WTC11 (cell line): ENCODE data around the gene FLOT2. TPM values are rescaled to one million over a fixed set of nuclear protein-coding genes. Genes with fewer than 3 reads are reported as not detected.

ENCODE experiments used
- ATAC-seq: fragments of 200-7000 bp; cut with Tn5 transposase; 2 replicates; pipeline ENCODE4 v1.10.0; 2021; ENCODE audit warnings: mild to moderate bottlenecking, moderate library complexity
- CTCF ChIA-PET: fragments of 300-600 bp; sonication (Branson Sonifier 250); formaldehyde crosslinking; loops from one replicate; lab custom pipeline; 2021; ENCODE audit warnings: antibody characterized with exemption; lab: Charles Lee
- POLR2A ChIA-PET: fragments of 350-600 bp; sonication (Branson Sonifier 250); formaldehyde crosslinking; loops from one replicate; lab custom pipeline; 2021; ENCODE audit warnings: antibody characterized with exemption; lab: Charles Lee
- DNase-seq: peaks from one replicate; pipeline ENCODE4 v3.0.0; 2021; ENCODE audit warnings: low spot score
- H3K27ac Mint-ChIP-seq: 2 replicates; pipeline ENCODE4 v1.8.0; 2021; ENCODE audit warnings: mixed read lengths
- H3K27me3 Mint-ChIP-seq: 2 replicates; pipeline ENCODE4 v1.8.0; 2021; ENCODE audit warnings: low read depth, mild to moderate bottlenecking, moderate library complexity, mixed read lengths
- H3K36me3 Mint-ChIP-seq: 2 replicates; pipeline ENCODE4 v1.8.0; 2021; ENCODE audit warnings: mixed read lengths
- H3K4me1 Mint-ChIP-seq: 2 replicates; pipeline ENCODE4 v1.8.0; 2022; ENCODE audit warnings: mixed read lengths
- H3K4me3 Mint-ChIP-seq: 2 replicates; pipeline ENCODE4 v1.8.0; 2021; ENCODE audit warnings: mild to moderate bottlenecking, moderate library complexity, mixed read lengths
- H3K9me3 Mint-ChIP-seq: 2 replicates; pipeline ENCODE4 v1.8.0; 2021; ENCODE audit warnings: mixed read lengths
- CTCF ChIP-seq: fragments of 200-600 bp; IDR thresholded peaks from 2 replicates; pipeline ENCODE4 v1.8.0; 2022; ENCODE audit warnings: antibody characterized with exemption
- E2F1 ChIP-seq: sonication (generic); formaldehyde crosslinking; IDR thresholded peaks from 2 replicates; pipeline ENCODE4 v1.8.0; 2022; ENCODE audit warnings: mild to moderate bottlenecking, missing genetic modification reagents
- FOXJ3 ChIP-seq: sonication (generic); formaldehyde crosslinking; IDR thresholded peaks from 2 replicates; pipeline ENCODE4 v1.9.0; 2021; ENCODE audit warnings: missing genetic modification reagents, mild to moderate bottlenecking, borderline replicate concordance
- MAX ChIP-seq: sonication (generic); formaldehyde crosslinking; IDR thresholded peaks from 2 replicates; pipeline ENCODE4 v1.8.0; 2022; ENCODE audit warnings: mild to moderate bottlenecking, missing genetic modification reagents
- PRRX2 ChIP-seq: fragments of 250-450 bp; sonication (Bioruptor Pico); IDR thresholded peaks from 2 replicates; pipeline ENCODE4 v1.8.0; 2021; ENCODE audit warnings: mild to moderate bottlenecking
- ZNF317 ChIP-seq: sonication (generic); formaldehyde crosslinking; IDR thresholded peaks from 2 replicates; pipeline ENCODE4 v1.8.1; 2023; ENCODE audit warnings: low read depth, mild to moderate bottlenecking, moderate library complexity, missing genetic modification reagents, borderline replicate concordance
- ZNF512 ChIP-seq: sonication (generic); formaldehyde crosslinking; IDR thresholded peaks from 2 replicates; pipeline ENCODE4 v1.8.1; 2022; ENCODE audit warnings: missing genetic modification reagents, borderline replicate concordance
- ZNF671 ChIP-seq: fragments of 250-450 bp; sonication (Bioruptor Pico); IDR thresholded peaks from 2 replicates; pipeline ENCODE4 v1.8.0; 2021; ENCODE audit warnings: mild to moderate bottlenecking
- total RNA-seq: library from RNA; stranded (reverse); gene quantifications from 3 replicates; pipeline ENCODE4 v1.2.3, GENCODE V29; 2021
- TF ChIP-seq, protein P1 (sequence below): sonication (generic); formaldehyde crosslinking; IDR thresholded peaks from 2 replicates; pipeline ENCODE4 v1.8.1; 2023; ENCODE audit warnings: mild to moderate bottlenecking, missing genetic modification reagents
- TF ChIP-seq, protein P2 (sequence below): fragments of 250-450 bp; sonication (Bioruptor Pico); IDR thresholded peaks from 2 replicates; pipeline ENCODE4 v1.8.0; 2021; ENCODE audit warnings: mild to moderate bottlenecking
- TF ChIP-seq, protein P3 (sequence below): sonication (generic); formaldehyde crosslinking; IDR thresholded peaks from 2 replicates; pipeline ENCODE4 v1.8.1; 2022; ENCODE audit warnings: low read depth, mild to moderate bottlenecking, moderate library complexity, missing genetic modification reagents, borderline replicate concordance

FLOT2 gene
- total RNA-seq, 1 experiment from 2014 or later: 139 TPM

GRCh38 chr17:28917465-28917864, 19.9 kb upstream of the FLOT2 start:
- no peak overlapping the region for H3K4me3 Mint-ChIP-seq
- no peak for TF ChIP-seq ZNF671 (CRISPR knock-in tag)
- TF ChIP-seq ZNF512 (CRISPR knock-in tag): no peak
- no peak for DNase-seq
- H3K36me3 Mint-ChIP-seq: peaks cover 90% of the 10 kb centered on the region
- ATAC-seq: no peak
- H3K27ac Mint-ChIP-seq: 0 out of 2 replicates have a peak overlapping the region, but pooled peaks have one; percentile 44
- no peaks in the 10 kb centered on the region for H3K4me1 Mint-ChIP-seq
- ChIA-PET CTCF (interaction anchor here (1.5 to 2.1 kb wide), 3 partner anchors 14 to 198 kb away, joined by 4 to 27 read pairs (median 6); partner anchors contain the start of gene DHRS13), POLR2A (interaction anchor here (0.9 kb wide), 1 partner anchor 21 kb away, joined by 3 read pairs; no protein-coding TSS in a partner anchor)
- H3K9me3 Mint-ChIP-seq: no peaks in the 10 kb centered on the region
- no peaks in the 10 kb centered on the region for H3K27me3 Mint-ChIP-seq

DNA sequence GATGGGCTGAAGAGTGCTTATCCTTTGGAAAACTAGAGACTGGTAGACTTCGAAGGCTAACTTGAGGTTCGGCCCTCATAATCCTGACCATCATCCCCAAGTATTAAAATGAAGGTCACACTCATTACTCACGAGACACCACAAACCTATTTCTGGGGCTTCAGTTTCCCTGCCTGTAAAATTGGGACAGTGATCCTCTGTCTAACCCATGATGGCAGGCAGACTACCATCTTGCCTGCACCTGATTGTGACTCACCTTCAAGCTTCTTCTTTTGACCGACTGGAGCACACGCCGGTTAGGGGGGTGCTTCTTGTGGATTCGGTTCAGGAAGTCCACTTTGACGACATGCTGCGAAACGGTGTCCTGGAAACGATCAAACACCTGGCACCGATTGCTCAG, 19.5 kb upstream of the FLOT2 start:
- Mint-ChIP-seq H3K27me3 (no peaks in the 10 kb centered on the region), H3K4me1 (no peaks in the 10 kb centered on the region), H3K27ac (0 out of 2 replicates have a peak overlapping the region, but pooled peaks have one; percentile 44), H3K4me3 (no peak overlapping the region), H3K36me3 (peaks cover 91% of the 10 kb centered on the region), H3K9me3 (no peaks in the 10 kb centered on the region)
- DNase-seq: no peak
- TF ChIP-seq CTCF: no peak
- no peak for ATAC-seq
- CTCF ChIA-PET: interaction anchor here (0.8 to 2.4 kb wide), 11 partner anchors 9 to 200 kb away, joined by 3 to 27 read pairs (median 4); partner anchors contain the start of gene DHRS13
- POLR2A ChIA-PET: interaction anchor here (0.9 kb wide), 1 partner anchor 20 kb away, joined by 3 read pairs; no protein-coding TSS in a partner anchor

DNA sequence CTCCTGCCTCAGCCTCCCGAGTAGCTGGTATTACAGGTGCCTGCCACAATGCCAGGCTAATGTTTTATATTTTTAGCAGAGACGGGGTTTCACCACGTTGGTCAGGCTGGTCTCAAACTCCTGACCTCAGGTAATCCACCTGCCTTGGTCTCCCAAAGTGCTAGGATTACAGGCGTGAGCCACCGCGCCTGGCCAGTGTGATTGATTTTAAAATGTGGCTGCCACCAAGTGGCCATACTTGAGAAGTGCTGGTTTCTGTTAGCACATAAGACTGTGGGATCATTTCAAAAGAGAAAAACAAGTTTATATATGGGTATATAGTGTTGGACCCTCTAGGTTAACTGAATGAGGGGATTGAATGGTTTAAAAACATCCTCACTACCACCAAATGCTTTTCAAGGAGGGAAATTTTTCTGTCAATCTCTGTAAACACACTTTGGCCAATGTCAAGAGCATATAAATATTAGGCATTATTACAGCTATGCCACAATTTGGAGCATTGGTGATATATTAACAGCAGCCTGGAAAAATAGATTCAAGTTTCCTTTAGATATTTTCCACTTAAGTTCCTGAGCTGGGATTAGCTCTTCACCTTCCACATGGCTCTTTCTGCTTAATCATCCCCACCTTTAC, 18.9 kb upstream of the FLOT2 start:
- Mint-ChIP-seq H3K36me3 (peaks cover 92% of the 10 kb centered on the region), H3K27ac (no peak overlapping the region), H3K9me3 (no peaks in the 10 kb centered on the region), H3K4me1 (no peaks in the 10 kb centered on the region), H3K27me3 (no peaks in the 10 kb centered on the region), H3K4me3 (no peak overlapping the region)
- TF ChIP-seq, protein P1, sequence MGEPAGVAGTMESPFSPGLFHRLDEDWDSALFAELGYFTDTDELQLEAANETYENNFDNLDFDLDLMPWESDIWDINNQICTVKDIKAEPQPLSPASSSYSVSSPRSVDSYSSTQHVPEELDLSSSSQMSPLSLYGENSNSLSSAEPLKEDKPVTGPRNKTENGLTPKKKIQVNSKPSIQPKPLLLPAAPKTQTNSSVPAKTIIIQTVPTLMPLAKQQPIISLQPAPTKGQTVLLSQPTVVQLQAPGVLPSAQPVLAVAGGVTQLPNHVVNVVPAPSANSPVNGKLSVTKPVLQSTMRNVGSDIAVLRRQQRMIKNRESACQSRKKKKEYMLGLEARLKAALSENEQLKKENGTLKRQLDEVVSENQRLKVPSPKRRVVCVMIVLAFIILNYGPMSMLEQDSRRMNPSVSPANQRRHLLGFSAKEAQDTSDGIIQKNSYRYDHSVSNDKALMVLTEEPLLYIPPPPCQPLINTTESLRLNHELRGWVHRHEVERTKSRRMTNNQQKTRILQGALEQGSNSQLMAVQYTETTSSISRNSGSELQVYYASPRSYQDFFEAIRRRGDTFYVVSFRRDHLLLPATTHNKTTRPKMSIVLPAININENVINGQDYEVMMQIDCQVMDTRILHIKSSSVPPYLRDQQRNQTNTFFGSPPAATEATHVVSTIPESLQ: no peak
- TF ChIP-seq CTCF: peak; percentile 62
- ChIA-PET POLR2A (interaction anchor here (0.9 kb wide), 1 partner anchor 20 kb away, joined by 3 read pairs; no protein-coding TSS in a partner anchor), CTCF (interaction anchor here (0.8 to 2.4 kb wide), 11 partner anchors 8 to 200 kb away, joined by 3 to 27 read pairs (median 4); partner anchors contain the start of gene DHRS13)
- ATAC-seq: peak; percentile 88
- DNase-seq: peak; percentile 53

GRCh38 chr17:28912938-28913333, 15.4 kb upstream of the FLOT2 start:
- ATAC-seq (no peak), DNase-seq (no peak)
- Mint-ChIP-seq H3K27me3 (no peaks in the 10 kb centered on the region), H3K4me3 (no peak overlapping the region), H3K9me3 (no peaks in the 10 kb centered on the region), H3K27ac (0 out of 2 replicates have a peak overlapping the region, but pooled peaks have one; percentile 49), H3K4me1 (peaks cover 19% of the 10 kb centered on the region), H3K36me3 (peaks cover 93% of the 10 kb centered on the region)
- POLR2A ChIA-PET: no interaction called here
- TF ChIP-seq MAX (CRISPR knock-in tag) (no peak), FOXJ3 (no peak), ZNF317 (no peak), PRRX2 (CRISPR knock-in tag) (no peak), E2F1 (no peak), ZNF671 (CRISPR knock-in tag) (no peak)
- TF ChIP-seq, protein P2, sequence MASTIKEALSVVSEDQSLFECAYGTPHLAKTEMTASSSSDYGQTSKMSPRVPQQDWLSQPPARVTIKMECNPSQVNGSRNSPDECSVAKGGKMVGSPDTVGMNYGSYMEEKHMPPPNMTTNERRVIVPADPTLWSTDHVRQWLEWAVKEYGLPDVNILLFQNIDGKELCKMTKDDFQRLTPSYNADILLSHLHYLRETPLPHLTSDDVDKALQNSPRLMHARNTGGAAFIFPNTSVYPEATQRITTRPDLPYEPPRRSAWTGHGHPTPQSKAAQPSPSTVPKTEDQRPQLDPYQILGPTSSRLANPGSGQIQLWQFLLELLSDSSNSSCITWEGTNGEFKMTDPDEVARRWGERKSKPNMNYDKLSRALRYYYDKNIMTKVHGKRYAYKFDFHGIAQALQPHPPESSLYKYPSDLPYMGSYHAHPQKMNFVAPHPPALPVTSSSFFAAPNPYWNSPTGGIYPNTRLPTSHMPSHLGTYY: no peak
- TF ChIP-seq, protein P3, sequence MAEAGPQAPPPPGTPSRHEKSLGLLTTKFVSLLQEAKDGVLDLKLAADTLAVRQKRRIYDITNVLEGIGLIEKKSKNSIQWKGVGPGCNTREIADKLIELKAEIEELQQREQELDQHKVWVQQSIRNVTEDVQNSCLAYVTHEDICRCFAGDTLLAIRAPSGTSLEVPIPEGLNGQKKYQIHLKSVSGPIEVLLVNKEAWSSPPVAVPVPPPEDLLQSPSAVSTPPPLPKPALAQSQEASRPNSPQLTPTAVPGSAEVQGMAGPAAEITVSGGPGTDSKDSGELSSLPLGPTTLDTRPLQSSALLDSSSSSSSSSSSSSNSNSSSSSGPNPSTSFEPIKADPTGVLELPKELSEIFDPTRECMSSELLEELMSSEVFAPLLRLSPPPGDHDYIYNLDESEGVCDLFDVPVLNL (CRISPR knock-in tag): no peak
- CTCF ChIA-PET: interaction anchor here (0.6 to 2.0 kb wide), 21 partner anchors 11 to 269 kb away, joined by 3 to 15 read pairs (median 5); partner anchors contain the start of genes DHRS13, FLOT2, NEK8 and PHF12
